Neuron (in vitro differentiated cells): Measurements from ENCODE around the gene IFRD1.
"Not testable (repeated sequence)": the region's sequence is repeated elsewhere in the genome, so short reads cannot be mapped to it uniquely, and the experiment has no call there.

Experiments
- H2AFZ ChIP-seq: one replicate; pipeline ENCODE4 v1.6.1; 2013; ENCODE audit warnings: low read depth, mild to moderate bottlenecking, inconsistent platforms, low read length, moderate library complexity
- H3K27me3 ChIP-seq: one replicate; pipeline ENCODE4 v1.6.1; 2013; ENCODE audit warnings: low read length; ENCODE audit not compliant: insufficient read depth
- H3K36me3 ChIP-seq: one replicate; pipeline ENCODE4 v1.6.1; 2013; ENCODE audit warnings: low read length; ENCODE audit not compliant: insufficient read depth
- H3K4me1 ChIP-seq: one replicate; pipeline ENCODE4 v1.6.1; 2013; ENCODE audit warnings: low read length; ENCODE audit not compliant: insufficient read depth
- H3K4me3 ChIP-seq: 2 replicates; pipeline ENCODE4 v1.5.1; 2013; ENCODE audit warnings: mild to moderate bottlenecking, low read length, moderate library complexity
- H3K9me3 ChIP-seq: one replicate; pipeline ENCODE4 v1.6.1; 2013; ENCODE audit warnings: low read length

The IFRD1 gene

GRCh38 chr7:112448891-112449290, 1.4 kb upstream of the IFRD1 start:
- no peak overlapping the region for H2AFZ ChIP-seq
- H3K9me3 ChIP-seq = no peaks in the 10 kb centered on the region
- no peaks in the 10 kb centered on the region for H3K36me3 ChIP-seq
- no peak overlapping the region for H3K4me3 ChIP-seq
- no peaks in the 10 kb centered on the region for H3K27me3 ChIP-seq
- H3K4me1 ChIP-seq = peaks cover 24% of the 10 kb centered on the region

- no peaks in the 10 kb centered on the region for H3K27me3 ChIP-seq
- H3K9me3 ChIP-seq = no peaks in the 10 kb centered on the region
- no peaks in the 10 kb centered on the region for H3K36me3 ChIP-seq
- H3K4me3 ChIP-seq = peak overlapping the region; percentile 93
- peak overlapping the region; percentile 86 for H2AFZ ChIP-seq
- peaks cover 24% of the 10 kb centered on the region for H3K4me1 ChIP-seq
Measured at GRCh38 chr7:112449353-112449752, 907 bp upstream of the IFRD1 start.

GRCh38 chr7:112450807-112451761, 824 bp downstream of the IFRD1 start:
- Histone ChIP-seq H3K4me1 (peaks cover 24% of the 10 kb centered on the region), H3K36me3 (peaks cover 8% of the 10 kb centered on the region), H3K9me3 (no peaks in the 10 kb centered on the region), H2AFZ (peak overlapping the region; percentile 42), H3K4me3 (peak overlapping the region; percentile 93), H3K27me3 (no peaks in the 10 kb centered on the region)

GRCh38 chr7:112452102-112452888, 2.0 kb downstream of the IFRD1 start:
- Histone ChIP-seq H3K9me3 (no peaks in the 10 kb centered on the region), H3K36me3 (peaks cover 20% of the 10 kb centered on the region), H3K4me3 (peak overlapping the region; percentile 93), H3K4me1 (peaks cover 24% of the 10 kb centered on the region), H2AFZ (no peak overlapping the region), H3K27me3 (no peaks in the 10 kb centered on the region)

- Histone ChIP-seq H3K9me3 (no peaks in the 10 kb centered on the region), H3K4me1 (peaks cover 24% of the 10 kb centered on the region), H3K36me3 (peaks cover 31% of the 10 kb centered on the region), H3K4me3 (peak overlapping the region; percentile 93), H3K27me3 (no peaks in the 10 kb centered on the region), H2AFZ (no peak overlapping the region)
Measured at GRCh38 chr7:112453505-112454171, 3.4 kb downstream of the IFRD1 start.

- H2AFZ ChIP-seq, H3K27me3 ChIP-seq, H3K9me3 ChIP-seq, H3K4me3 ChIP-seq: not testable (repeated sequence)
- peaks cover 37% of the 10 kb centered on the region for H3K36me3 ChIP-seq
- peaks cover 23% of the 10 kb centered on the region for H3K4me1 ChIP-seq
Measured at GRCh38 chr7:112454191-112454590, 3.9 kb downstream of the IFRD1 start.

- H3K4me3 ChIP-seq = no peak overlapping the region
- H3K36me3 ChIP-seq = peaks cover 86% of the 10 kb centered on the region
- no peaks in the 10 kb centered on the region for H3K9me3 ChIP-seq
- H3K27me3 ChIP-seq = no peaks in the 10 kb centered on the region
- no peak overlapping the region for H2AFZ ChIP-seq
- no peaks in the 10 kb centered on the region for H3K4me1 ChIP-seq
Measured at GRCh38 chr7:112459645-112460044, 9.4 kb downstream of the IFRD1 start.

GRCh38 chr7:112462236-112462635, 12.0 kb downstream of the IFRD1 start:
- peaks cover 87% of the 10 kb centered on the region for H3K36me3 ChIP-seq
- H3K4me1 ChIP-seq = no peaks in the 10 kb centered on the region
- H2AFZ ChIP-seq = no peak overlapping the region
- no peaks in the 10 kb centered on the region for H3K9me3 ChIP-seq
- H3K27me3 ChIP-seq = no peaks in the 10 kb centered on the region
- no peak overlapping the region for H3K4me3 ChIP-seq

GRCh38 chr7:112467867-112468266, 17.6 kb downstream of the IFRD1 start:
- no peak overlapping the region for H2AFZ ChIP-seq
- peaks cover 88% of the 10 kb centered on the region for H3K36me3 ChIP-seq
- H3K27me3 ChIP-seq = no peaks in the 10 kb centered on the region
- H3K4me3 ChIP-seq = no peak overlapping the region
- no peaks in the 10 kb centered on the region for H3K4me1 ChIP-seq
- no peaks in the 10 kb centered on the region for H3K9me3 ChIP-seq

GRCh38 chr7:112470194-112470593, 19.9 kb downstream of the IFRD1 start:
- no peaks in the 10 kb centered on the region for H3K27me3 ChIP-seq
- no peaks in the 10 kb centered on the region for H3K4me1 ChIP-seq
- H3K4me3 ChIP-seq = no peak overlapping the region
- peaks cover 84% of the 10 kb centered on the region for H3K36me3 ChIP-seq
- no peak overlapping the region for H2AFZ ChIP-seq
- H3K9me3 ChIP-seq = no peaks in the 10 kb centered on the region

- Histone ChIP-seq H3K9me3 (no peaks in the 10 kb centered on the region), H3K4me3 (no peak overlapping the region), H3K36me3 (peaks cover 47% of the 10 kb centered on the region), H3K27me3 (no peaks in the 10 kb centered on the region), H3K4me1 (no peaks in the 10 kb centered on the region), H2AFZ (no peak overlapping the region)
Measured at GRCh38 chr7:112476390-112477052, 26.3 kb downstream of the IFRD1 start.

- no peak overlapping the region for H3K4me3 ChIP-seq
- no peaks in the 10 kb centered on the region for H3K4me1 ChIP-seq
- H2AFZ ChIP-seq = no peak overlapping the region
- H3K9me3 ChIP-seq = no peaks in the 10 kb centered on the region
- H3K27me3 ChIP-seq = no peaks in the 10 kb centered on the region
- H3K36me3 ChIP-seq = peaks cover 13% of the 10 kb centered on the region
Measured at GRCh38 chr7:112481121-112481736, 31.0 kb downstream of the IFRD1 start.
